Lung (tissue), 12 donors: Measurements from ENCODE around the gene MINDY4. TPM values are rescaled to one million over a fixed set of nuclear protein-coding genes. Genes with fewer than 3 reads are reported as not detected.
A peak's percentile ranks its signal among the peaks of the same experiment; 100 is the strongest.

Source experiments
- ATAC-seq: fragments of 200-7000 bp; cut with Tn5 transposase; one replicate; pipeline ENCODE4 v1.9.1; 2020; ENCODE audit warnings: moderate number of reproducible peaks; ENCODE audit not compliant: insufficient read depth, low FRiP score
- DNase-seq, 3 donors: peaks; one replicate each; pipeline ENCODE4 v3.0.0-alpha.2; 2013 to 2017
- H3K27ac ChIP-seq, 2 donors: one replicate each; pipeline ENCODE4 v1.5.1; 2013; ENCODE audit warnings: mild to moderate bottlenecking in 2 of 2, moderate library complexity in 2 of 2, control low read depth in 1 of 2, inconsistent platforms in 1 of 2, low read depth in 1 of 2, low read length in 1 of 2
- H3K27me3 ChIP-seq, 3 donors: one replicate each; pipeline ENCODE4 v1.5.1; 2013; ENCODE audit warnings: low read length in 2 of 3; ENCODE audit not compliant: control insufficient read depth in 3 of 3, insufficient read depth in 3 of 3
- H3K36me3 ChIP-seq, 4 donors: one replicate each; pipeline ENCODE4 v1.5.1; 2013; ENCODE audit warnings: low read length in 4 of 4, mild to moderate bottlenecking in 1 of 4, moderate library complexity in 1 of 4; ENCODE audit not compliant: control insufficient read depth in 4 of 4, insufficient read depth in 4 of 4
- H3K4me1 ChIP-seq, 5 donors: one replicate each; pipeline ENCODE4 v1.5.1; 2013; ENCODE audit warnings: low read length in 5 of 5, mild to moderate bottlenecking in 2 of 5, moderate library complexity in 1 of 5; ENCODE audit not compliant: control insufficient read depth in 5 of 5, insufficient read depth in 5 of 5
- H3K4me3 ChIP-seq: one replicate; pipeline ENCODE4 v1.5.1; 2013; ENCODE audit warnings: mild to moderate bottlenecking, control low read depth, moderate library complexity
- H3K9ac ChIP-seq, 2 donors: one replicate each; pipeline ENCODE4 v1.5.1; 2013; ENCODE audit warnings: low read length in 2 of 2, control low read depth in 1 of 2; ENCODE audit not compliant: insufficient read depth in 1 of 2
- H3K9me3 ChIP-seq, 4 donors: one replicate each; pipeline ENCODE4 v1.5.1; 2013; ENCODE audit warnings: low read length in 3 of 4, mild to moderate bottlenecking in 1 of 4, moderate library complexity in 1 of 4; ENCODE audit not compliant: control insufficient read depth in 4 of 4, insufficient read depth in 3 of 4
- WGBS, 2 donors: extraction: QIAGEN DNeasy Blood & Tissue Kit; methylation state at CpG; one replicate each; pipeline ENCODE4 v1.1.7; 2013; 5-methylcytosine and 5-hydroxymethylcytosine counted together
- polyA plus RNA-seq, 2 donors: library from polyadenylated mRNA; stranded (reverse); fragments of 200-250 nt; gene quantifications; one replicate each; pipeline ENCODE4 v1.2.1, GENCODE V29; 2013
- total RNA-seq, 2 donors: library from RNA; depleted of rRNA in 1 of 2; stranded (reverse); fragments of >200 nt in 1 of 2; gene quantifications; one replicate each; pipeline ENCODE4 v1.2.1, GENCODE V29; 2014 to 2021
- TF ChIP-seq, protein P1 (sequence below): IDR thresholded peaks from 2 replicates; pipeline ENCODE4 v1.5.1; 2012; ENCODE audit warnings: mild to moderate bottlenecking; ENCODE audit errors: control extremely low read depth, extremely low read depth
- donor health status: control.
- donor health status: control.
- donor health status: Bipolar disorder and iron deficiency.
- donor health status: healthy.
- donor health status: DM: yes; HTN: yes; CAD: no.

The MINDY4 gene
- total and polyA plus RNA-seq, 4 donors: 5.0 to 24.1 (median 10.7) TPM

GRCh38 chr7:30920021-30920583 is 148.9 kb downstream of the MINDY4 start:
- peak in 1 of 3 donors; percentile 11 for DNase-seq
- no peak for ATAC-seq
- Histone ChIP-seq H3K9ac (no peak overlapping the region), H3K27ac (peak overlapping the region; percentile 59 to 71), H3K4me3 (no peak overlapping the region), H3K9me3 (no peaks in the 10 kb centered on the region), H3K27me3 (no peaks in the 10 kb centered on the region), H3K36me3 (peaks cover 0 to 20% (median 2%) of the 10 kb centered on the region in 4 donors), H3K4me1 (peaks cover 0 to 36% (median 11%) of the 10 kb centered on the region in 5 donors)
- WGBS, 2 donors: 59 to 74% methylated on average over 11 of the region's 11 CpGs
- TF ChIP-seq, protein P1, sequence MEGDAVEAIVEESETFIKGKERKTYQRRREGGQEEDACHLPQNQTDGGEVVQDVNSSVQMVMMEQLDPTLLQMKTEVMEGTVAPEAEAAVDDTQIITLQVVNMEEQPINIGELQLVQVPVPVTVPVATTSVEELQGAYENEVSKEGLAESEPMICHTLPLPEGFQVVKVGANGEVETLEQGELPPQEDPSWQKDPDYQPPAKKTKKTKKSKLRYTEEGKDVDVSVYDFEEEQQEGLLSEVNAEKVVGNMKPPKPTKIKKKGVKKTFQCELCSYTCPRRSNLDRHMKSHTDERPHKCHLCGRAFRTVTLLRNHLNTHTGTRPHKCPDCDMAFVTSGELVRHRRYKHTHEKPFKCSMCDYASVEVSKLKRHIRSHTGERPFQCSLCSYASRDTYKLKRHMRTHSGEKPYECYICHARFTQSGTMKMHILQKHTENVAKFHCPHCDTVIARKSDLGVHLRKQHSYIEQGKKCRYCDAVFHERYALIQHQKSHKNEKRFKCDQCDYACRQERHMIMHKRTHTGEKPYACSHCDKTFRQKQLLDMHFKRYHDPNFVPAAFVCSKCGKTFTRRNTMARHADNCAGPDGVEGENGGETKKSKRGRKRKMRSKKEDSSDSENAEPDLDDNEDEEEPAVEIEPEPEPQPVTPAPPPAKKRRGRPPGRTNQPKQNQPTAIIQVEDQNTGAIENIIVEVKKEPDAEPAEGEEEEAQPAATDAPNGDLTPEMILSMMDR: no peak

GRCh38 chr7:30920584-30921539 is 149.6 kb downstream of the MINDY4 start:
- H3K36me3 ChIP-seq: peaks cover 0 to 25% (median 2%) of the 10 kb centered on the region in 4 donors
- no peak overlapping the region for H3K4me3 ChIP-seq
- TF ChIP-seq, protein P1: no peak
- no peak overlapping the region for H3K9ac ChIP-seq
- H3K9me3 ChIP-seq: no peaks in the 10 kb centered on the region
- peaks cover 0 to 36% (median 10%) of the 10 kb centered on the region in 5 donors for H3K4me1 ChIP-seq
- DNase-seq: peak in 1 of 3 donors; percentile 12
- H3K27ac ChIP-seq: peak overlapping the region; percentile 59 to 71
- WGBS, 2 donors: 46 to 56% methylated on average over 9 of the region's 9 CpGs
- ATAC-seq: no peak
- no peaks in the 10 kb centered on the region for H3K27me3 ChIP-seq

- no peaks in the 10 kb centered on the region for H3K27me3 ChIP-seq
- DNase-seq (peak in 1 of 3 donors; percentile 12), ATAC-seq (no peak)
- H3K4me3 ChIP-seq: no peak overlapping the region
- H3K9ac ChIP-seq: no peak overlapping the region
- H3K36me3 ChIP-seq: peaks cover 0 to 22% (median 2%) of the 10 kb centered on the region in 4 donors
- H3K27ac ChIP-seq: peak overlapping the region; percentile 59 to 60
- TF ChIP-seq, protein P1: no peak
- 86 to 93% methylated on average over 18 to 19 of the region's 19 CpGs for WGBS, 2 donors
- peaks cover 0 to under 1% (median 0%) of the 10 kb centered on the region in 4 donors for H3K9me3 ChIP-seq
- peaks cover 0 to 36% (median 5%) of the 10 kb centered on the region in 5 donors for H3K4me1 ChIP-seq
These were observed 150.6 kb downstream of the MINDY4 start for GRCh38 chr7:30921540-30922401.
